ENCODE results near the gene GCAT. TPM values are rescaled to one million over a fixed set of nuclear protein-coding genes. Genes with fewer than 3 reads are reported as not detected.
A peak's percentile ranks its signal among the peaks of the same experiment; 100 is the strongest.

The GCAT gene
- polyA plus RNA-seq, 3 donors = 0.56 to 1.9 (median 1.1) TPM

- no peaks in the 10 kb centered on the region for H3K9me3 ChIP-seq (replicated peaks in 1 of 2; ENCODE audit: control insufficient read depth in 1 of 2, insufficient read depth in 1 of 2, low read length in 2 of 2)
- WGBS (ENCODE audit: insufficient coverage) = 90% methylated on average over 7 of the region's 11 CpGs
- TF ChIP-seq, protein P1, sequence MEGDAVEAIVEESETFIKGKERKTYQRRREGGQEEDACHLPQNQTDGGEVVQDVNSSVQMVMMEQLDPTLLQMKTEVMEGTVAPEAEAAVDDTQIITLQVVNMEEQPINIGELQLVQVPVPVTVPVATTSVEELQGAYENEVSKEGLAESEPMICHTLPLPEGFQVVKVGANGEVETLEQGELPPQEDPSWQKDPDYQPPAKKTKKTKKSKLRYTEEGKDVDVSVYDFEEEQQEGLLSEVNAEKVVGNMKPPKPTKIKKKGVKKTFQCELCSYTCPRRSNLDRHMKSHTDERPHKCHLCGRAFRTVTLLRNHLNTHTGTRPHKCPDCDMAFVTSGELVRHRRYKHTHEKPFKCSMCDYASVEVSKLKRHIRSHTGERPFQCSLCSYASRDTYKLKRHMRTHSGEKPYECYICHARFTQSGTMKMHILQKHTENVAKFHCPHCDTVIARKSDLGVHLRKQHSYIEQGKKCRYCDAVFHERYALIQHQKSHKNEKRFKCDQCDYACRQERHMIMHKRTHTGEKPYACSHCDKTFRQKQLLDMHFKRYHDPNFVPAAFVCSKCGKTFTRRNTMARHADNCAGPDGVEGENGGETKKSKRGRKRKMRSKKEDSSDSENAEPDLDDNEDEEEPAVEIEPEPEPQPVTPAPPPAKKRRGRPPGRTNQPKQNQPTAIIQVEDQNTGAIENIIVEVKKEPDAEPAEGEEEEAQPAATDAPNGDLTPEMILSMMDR (IDR thresholded peaks at IDR 0.05) = no peak
- peaks cover 79% of the 10 kb centered on the region for H4K20me1 ChIP-seq (ENCODE audit: insufficient read depth, low read length)
- Mint-ChIP-seq H3K4me1 (no peaks in the 10 kb centered on the region), H3K4me3 (no peak overlapping the region), H3K9me3 (no peaks in the 10 kb centered on the region), H3K27me3 (ENCODE audit: low read depth in 3 of 3) (peaks cover 0 to 3% (median 0%) of the 10 kb centered on the region in 3 donors), H3K27ac (peak overlapping the region in 2 of 7 donors; percentile 48 to 62), H3K36me3 (peaks cover 72 to 95% of the 10 kb centered on the region in 2 donors)
- intact Hi-C loops (cut with micrococcal nuclease) = no loop called here
- DNase-seq = no peak
- no peak overlapping the region for H2AFZ ChIP-seq (ENCODE audit: insufficient read depth, low read depth, low read length, poor library complexity, severe bottlenecking)
- H3K36me3 ChIP-seq (replicated peaks in 1 of 2; ENCODE audit: control insufficient read depth in 1 of 2, insufficient read depth in 2 of 2, low read length in 2 of 2) = peaks cover 88 to 98% of the 10 kb centered on the region in 2 donors
- no peak overlapping the region for H3K4me3 ChIP-seq (replicated peaks in 1 of 3; ENCODE audit: low read depth in 2 of 3, low read length in 3 of 3)
- H3K27ac ChIP-seq (ENCODE audit: low read depth in 1 of 2, low read length in 2 of 2) = peak overlapping the region in 1 of 2 donors; percentile 28
- H3K4me2 ChIP-seq (replicated peaks; ENCODE audit: extremely low read depth, low read length, poor library complexity, severe bottlenecking) = no peak overlapping the region
- H3K9ac ChIP-seq (ENCODE audit: insufficient read depth, low read length, poor library complexity, severe bottlenecking) = no peak overlapping the region
- H3K79me2 ChIP-seq (ENCODE audit: insufficient read depth, low read length) = peaks cover 8% of the 10 kb centered on the region
- no peaks in the 10 kb centered on the region for H3K4me1 ChIP-seq (ENCODE audit: control insufficient read depth in 1 of 2, insufficient read depth in 2 of 2, low read length in 2 of 2)
- no peaks in the 10 kb centered on the region for H3K27me3 ChIP-seq (ENCODE audit: control insufficient read depth in 2 of 2, insufficient read depth in 2 of 2, low read length in 2 of 2)
These were observed 48.5 kb upstream of the GCAT start for GRCh38 chr22:37759281-37759680.

- H3K27me3 Mint-ChIP-seq (ENCODE audit: low read depth in 3 of 3) = peaks cover 0 to 1% (median 0%) of the 10 kb centered on the region in 3 donors
- H3K9ac ChIP-seq (ENCODE audit: insufficient read depth, low read length, poor library complexity, severe bottlenecking) = no peak overlapping the region
- H3K9me3 ChIP-seq (replicated peaks in 1 of 2; ENCODE audit: control insufficient read depth in 1 of 2, insufficient read depth in 1 of 2, low read length in 2 of 2) = no peaks in the 10 kb centered on the region
- H3K4me3 Mint-ChIP-seq = no peak overlapping the region
- H2AFZ ChIP-seq (ENCODE audit: insufficient read depth, low read depth, low read length, poor library complexity, severe bottlenecking) = no peak overlapping the region
- H3K79me2 ChIP-seq (ENCODE audit: insufficient read depth, low read length) = peaks cover 4% of the 10 kb centered on the region
- H3K27me3 ChIP-seq (ENCODE audit: control insufficient read depth in 2 of 2, insufficient read depth in 2 of 2, low read length in 2 of 2) = no peaks in the 10 kb centered on the region
- no peak overlapping the region for H3K4me2 ChIP-seq (replicated peaks; ENCODE audit: extremely low read depth, low read length, poor library complexity, severe bottlenecking)
- TF ChIP-seq, protein P1 (IDR thresholded peaks at IDR 0.05) = no peak
- H3K36me3 ChIP-seq (replicated peaks in 1 of 2; ENCODE audit: control insufficient read depth in 1 of 2, insufficient read depth in 2 of 2, low read length in 2 of 2) = peaks cover 85 to 98% of the 10 kb centered on the region in 2 donors
- no peak overlapping the region for H3K4me3 ChIP-seq (replicated peaks in 1 of 3; ENCODE audit: low read depth in 2 of 3, low read length in 3 of 3)
- H3K36me3 Mint-ChIP-seq = peaks cover 71 to 95% of the 10 kb centered on the region in 2 donors
- no peaks in the 10 kb centered on the region for H3K9me3 Mint-ChIP-seq
- no CpG with 5 or more reads among the region's 3 CpGs for WGBS (ENCODE audit: insufficient coverage)
- H3K4me1 ChIP-seq (ENCODE audit: control insufficient read depth in 1 of 2, insufficient read depth in 2 of 2, low read length in 2 of 2) = no peaks in the 10 kb centered on the region
- intact Hi-C loops (cut with micrococcal nuclease) = no loop called here
- no peak overlapping the region for H3K27ac Mint-ChIP-seq
- peaks cover 74% of the 10 kb centered on the region for H4K20me1 ChIP-seq (ENCODE audit: insufficient read depth, low read length)
- no peaks in the 10 kb centered on the region for H3K4me1 Mint-ChIP-seq
- DNase-seq = no peak
- no peak overlapping the region for H3K27ac ChIP-seq (ENCODE audit: low read depth in 1 of 2, low read length in 2 of 2)
These were observed 47.6 kb upstream of the GCAT start for GRCh38 chr22:37760152-37760551.
